HG02623 (cell line): Measurements from ENCODE around the gene IRX6.

Experiments
- ATAC-seq: cut with Tn5 transposase; IDR thresholded peaks from one replicate; pipeline ENCODE4 v1.9.1; 2021; ENCODE audit warnings: moderate library complexity; ENCODE audit not compliant: unreplicated experiment

IRX6 gene

DNA sequence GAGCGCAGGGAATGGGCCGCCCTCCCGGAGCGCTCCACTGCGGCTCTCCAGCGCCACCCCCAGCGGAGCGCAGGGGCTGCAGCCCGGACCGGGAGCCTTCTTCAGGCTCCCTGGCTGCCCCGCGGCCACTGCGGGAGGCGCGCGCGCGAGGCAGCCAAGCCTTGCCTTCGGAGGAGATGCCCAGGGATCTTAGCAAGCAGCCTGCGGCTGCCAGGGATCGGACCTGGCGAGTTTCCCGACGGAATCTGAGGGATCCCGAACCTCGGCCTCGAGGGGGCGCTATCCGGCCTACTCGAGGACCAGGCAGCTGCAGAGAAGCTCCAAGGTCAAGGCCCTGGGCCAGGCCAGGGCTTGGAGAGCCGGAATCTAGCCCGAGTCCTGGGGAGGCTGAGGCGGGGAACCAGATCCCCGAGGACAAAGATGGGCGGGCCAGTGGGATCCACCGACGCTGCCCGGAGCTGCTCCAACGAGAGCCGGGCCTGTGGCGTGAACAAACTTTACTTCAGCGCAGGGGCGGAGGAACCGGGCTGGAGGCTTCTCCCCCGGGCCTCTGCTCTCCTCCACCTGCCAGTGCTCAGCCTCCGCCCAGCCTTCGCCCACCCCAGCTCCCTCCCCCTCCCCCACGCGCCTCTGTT, at the start of gene IRX6:
IRX6 (plus strand) TSS at position 567 of the 635 bp plus-strand sequence. CDS start 889 bp downstream, outside the sequence.
- no peak for ATAC-seq

DNA sequence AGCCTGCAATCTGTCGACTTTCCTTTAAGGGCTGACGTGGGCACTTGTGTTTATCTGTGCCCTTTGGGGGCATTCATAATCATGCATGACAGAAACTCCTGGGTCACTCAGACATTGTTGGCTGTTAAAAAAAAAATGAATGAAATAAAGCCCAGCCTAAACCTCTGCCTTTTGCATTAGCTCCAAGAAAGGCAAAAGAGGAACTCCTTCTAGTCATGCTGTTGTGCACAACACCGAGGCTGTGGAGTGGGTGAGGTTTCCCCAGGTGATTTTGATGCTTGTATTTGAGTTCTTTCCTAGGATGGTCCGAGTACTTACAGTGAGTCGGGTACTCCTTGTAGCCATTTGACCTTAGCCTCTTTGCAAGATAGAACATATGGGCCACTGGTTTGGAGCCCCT, 49.6 kb upstream of the IRX6 start:
- ATAC-seq: no peak

DNA sequence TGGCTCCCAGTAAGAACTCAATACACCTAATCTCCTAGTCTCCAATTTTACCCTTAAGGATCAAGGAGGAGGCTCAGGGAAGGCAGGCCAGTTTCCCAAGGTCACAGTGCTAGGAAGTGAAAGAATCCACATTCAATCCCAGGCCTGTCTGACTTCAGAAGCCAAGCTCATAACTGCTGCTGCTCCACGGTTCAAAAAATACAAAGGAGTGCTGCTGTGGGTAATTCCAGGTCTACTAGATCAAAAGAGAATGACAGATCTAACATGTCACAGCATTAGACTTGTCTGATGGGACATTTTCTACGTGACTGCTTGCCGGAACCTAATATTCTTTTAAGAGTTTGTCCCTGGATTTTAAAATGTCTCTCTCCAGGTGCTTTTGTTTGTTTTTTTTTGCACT, 48.8 kb upstream of the IRX6 start:
- no peak for ATAC-seq

DNA sequence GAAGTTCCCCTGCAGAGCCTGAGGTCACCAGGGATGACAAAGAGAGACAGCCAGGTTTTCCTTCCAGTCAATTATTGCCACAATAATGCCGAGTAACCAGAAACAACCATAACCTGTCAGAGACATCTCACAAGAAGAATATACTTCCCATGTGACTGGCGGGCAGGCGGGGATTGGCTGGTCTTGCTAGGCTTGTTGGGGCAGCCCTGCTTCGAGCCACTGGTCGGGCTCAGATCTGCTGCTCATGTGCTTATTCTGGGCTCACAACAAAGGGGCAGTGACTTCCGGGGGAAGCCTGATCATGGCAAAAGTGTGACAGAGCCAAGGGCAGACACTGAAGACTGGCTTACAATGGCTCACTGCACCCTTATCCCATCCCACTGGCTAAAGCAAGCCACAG, 48.1 kb upstream of the IRX6 start:
- no peak for ATAC-seq

DNA sequence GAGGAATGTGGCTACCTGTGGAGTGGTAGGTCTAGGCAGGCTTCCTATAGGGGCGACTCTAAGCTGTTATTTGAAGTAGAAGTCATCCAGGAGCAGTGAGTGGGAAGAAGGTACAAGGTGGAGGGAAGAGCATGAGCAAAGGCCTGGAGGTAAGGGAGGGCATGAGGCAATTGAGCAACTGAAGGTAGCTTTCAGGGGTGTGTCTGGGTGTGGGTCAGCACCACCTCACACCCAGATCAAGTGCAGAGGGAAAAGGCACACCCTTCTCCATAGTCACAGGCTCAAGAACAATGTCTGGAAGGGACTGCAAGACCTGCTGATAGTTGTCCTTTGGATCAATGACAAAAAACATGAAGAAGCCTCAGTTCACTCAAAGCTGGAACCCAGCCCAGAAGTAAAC, 46.5 kb upstream of the IRX6 start:
- no peak for ATAC-seq

DNA sequence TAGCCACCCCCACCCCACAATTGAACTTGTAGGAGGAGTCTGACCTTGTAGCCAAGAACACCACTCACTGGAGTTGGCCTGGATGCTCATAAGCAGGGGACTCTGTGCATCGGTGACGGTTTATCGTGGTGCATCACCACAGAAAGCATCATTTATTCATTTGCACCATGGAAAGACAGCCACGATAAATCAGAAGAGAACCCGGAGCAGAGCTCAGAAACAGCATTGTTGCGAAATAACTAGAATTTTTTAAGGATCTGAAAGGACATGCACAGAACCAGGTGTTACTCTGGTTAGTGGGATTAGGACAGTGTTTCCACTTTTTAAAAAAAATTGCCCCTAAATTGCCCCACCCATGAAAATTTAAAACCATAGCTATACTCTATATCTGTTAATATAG, 44.4 kb upstream of the IRX6 start:
- no peak for ATAC-seq

DNA sequence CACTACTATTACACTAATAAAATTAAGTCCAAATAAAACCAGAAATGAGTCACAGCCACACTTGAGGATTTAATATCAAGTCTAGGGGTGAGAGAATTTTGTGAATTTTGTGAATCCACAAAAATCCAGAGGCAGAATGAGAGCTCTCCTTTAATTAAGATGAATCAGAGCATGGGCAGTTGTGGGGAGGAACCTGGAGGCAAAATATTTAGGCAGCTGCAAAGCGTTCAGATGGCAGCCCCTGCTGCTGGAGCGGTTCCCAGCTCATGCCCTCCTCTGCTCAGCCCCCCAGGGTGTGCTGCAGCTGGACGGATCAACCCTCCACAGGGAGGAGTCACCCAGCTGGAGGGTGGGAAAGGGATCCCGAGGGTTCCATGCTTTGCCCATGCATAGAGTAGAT, 43.4 kb upstream of the IRX6 start:
- no peak for ATAC-seq

DNA sequence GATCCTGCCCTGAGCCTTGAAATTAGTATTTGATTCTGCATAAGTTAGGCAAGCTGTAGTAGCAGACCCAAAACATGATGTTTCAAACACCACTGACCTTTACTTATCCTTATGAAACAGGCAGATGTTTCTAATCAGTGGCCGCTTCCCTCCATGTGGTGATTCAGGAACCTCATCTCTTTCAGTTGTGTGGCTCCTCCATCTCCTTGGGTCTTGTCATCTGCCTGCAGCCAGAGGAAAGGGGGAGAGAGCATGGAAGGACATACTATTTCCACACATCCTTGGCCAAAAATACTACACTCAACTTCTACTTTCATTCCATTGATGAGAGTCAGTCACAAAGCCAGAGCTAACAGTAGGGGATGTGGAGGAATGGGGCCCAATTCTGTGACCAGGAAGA, 41.6 kb upstream of the IRX6 start:
- no peak for ATAC-seq

DNA sequence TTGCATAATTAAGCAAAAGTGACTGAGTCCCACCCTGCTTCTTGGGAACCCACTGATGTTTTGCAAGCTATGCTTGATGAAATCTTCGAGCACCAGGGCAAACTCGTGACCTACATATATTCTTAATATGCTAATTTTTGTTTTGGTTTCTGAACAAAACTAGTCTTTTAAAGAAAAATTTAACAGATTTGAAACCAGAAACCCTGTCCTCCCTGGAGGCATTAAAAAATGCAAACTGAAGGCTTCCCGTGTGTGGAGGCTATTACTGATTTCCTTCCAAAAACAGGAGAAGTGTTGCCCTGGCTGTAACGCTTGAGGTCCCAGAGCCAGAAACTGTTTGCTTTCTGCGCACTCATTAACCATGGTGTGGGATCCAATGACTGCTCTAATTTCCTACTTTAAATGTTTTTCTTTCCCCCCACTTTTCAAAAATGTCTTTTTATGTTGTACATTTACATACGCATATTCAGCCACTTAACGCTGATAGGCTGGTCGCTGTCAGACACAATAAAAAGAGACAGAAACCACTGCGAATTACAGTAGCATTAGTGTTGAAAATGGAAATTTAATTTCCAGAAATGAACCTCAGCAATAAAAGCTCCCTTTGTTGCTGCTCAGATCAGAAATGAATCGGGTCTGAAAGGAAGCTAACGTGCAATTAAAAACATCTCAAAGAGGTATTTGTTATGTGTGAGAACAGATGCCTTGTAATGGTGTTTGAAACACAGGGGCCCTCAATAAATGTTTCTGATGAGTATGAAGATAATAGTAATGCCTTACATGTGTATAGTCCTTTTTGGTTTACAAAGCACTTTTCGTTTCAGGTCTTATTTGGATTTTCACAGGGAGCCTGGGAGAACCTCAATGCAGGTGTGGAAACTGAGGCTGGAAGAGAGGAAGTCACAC, 39.9 kb upstream of the IRX6 start:
- no peak for ATAC-seq

DNA sequence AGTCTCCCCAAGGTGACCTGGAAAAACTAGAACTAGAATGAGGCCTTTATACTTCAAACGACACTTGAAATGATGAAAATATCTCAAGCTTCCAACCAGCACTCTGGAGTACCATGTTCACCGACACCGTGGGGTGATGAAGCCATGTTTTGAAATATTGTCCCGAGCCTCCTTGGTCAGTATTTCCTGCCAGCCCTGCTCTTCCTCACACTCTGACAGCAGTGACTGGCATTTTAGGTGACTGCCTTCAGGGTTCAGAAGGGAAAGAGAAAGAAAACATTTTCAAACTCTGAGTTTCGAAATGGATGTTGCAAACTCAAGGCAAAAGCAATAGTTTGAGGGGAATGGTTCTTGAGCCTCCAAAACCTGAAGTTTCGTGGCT, 39.3 kb upstream of the IRX6 start:
- ATAC-seq: no peak

DNA sequence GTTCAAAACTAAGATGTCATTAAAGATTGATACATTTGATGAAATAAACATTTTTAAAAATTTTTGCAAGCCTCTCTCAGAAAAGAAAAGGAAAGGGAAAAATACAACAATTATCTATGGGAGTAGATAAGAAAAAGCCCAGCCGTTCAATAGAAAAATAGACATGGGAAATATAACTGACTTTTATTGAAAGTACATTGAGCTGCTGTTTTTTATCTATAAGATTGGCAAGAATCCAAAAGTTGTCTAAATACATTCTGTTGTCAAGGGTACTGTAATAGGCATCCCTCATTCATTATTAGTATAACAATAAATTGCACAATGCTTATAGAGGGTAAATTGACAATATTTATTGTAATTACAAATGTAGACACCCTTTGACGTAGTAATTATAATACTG, 38.4 kb upstream of the IRX6 start:
- no peak for ATAC-seq

DNA sequence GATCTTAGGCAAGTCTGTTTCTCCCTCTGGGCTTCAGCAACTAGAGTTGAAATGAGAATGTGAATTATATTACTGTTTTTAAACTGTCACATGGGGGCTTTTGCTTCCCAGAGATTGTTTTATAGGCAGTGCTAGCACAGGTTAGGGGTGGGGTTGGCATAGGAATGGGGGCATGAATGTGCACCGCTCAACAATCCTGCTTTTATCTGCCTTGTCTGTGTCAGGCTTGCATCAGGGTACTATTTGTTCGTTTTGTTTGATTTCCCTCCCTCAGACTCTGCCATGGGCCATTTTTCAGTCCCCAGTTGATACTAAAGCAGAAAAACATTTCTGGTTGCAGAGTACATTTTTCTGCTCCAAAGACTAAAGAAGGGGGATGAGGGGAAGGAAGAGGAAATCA, 34.6 kb upstream of the IRX6 start:
- ATAC-seq: no peak

DNA sequence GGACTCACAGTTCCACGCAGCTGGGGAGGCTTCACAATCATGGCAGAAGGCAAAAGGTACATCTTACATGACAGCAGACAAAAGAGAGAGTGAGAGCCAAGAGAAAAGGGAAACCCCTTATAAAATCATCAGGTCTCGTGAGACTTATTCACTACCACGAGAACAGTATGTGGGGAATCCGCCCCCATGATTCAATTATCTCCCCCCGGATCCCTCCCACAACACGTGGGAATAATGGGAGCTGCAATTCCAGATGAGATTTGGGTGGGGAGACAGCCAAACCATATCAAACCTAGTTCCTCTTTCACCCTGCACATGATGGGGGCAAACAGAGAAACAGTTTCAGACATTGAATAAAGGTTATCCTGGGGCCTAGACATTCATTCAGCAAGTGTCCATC, 32.2 kb upstream of the IRX6 start:
- ATAC-seq: no peak

DNA sequence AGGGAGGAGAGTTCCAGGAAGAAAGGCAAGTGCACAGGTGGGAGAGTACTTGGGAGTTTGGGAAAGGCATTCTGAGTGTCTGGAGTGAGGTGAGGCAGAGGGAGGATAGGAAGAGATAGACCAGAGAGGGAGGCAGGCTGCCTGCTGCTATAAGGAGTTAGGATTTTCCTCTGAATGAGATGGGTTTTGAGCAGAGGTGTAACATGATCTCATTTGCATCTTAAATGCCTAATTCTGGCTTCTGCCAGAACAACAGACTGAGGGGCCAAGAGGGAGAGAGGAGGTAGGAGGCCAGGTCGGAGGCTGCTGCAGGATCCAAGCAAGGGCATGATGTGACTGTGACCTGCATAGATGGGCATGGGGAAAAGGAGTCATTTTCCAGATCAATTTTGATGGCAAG, 31.5 kb upstream of the IRX6 start:
- no peak for ATAC-seq

DNA sequence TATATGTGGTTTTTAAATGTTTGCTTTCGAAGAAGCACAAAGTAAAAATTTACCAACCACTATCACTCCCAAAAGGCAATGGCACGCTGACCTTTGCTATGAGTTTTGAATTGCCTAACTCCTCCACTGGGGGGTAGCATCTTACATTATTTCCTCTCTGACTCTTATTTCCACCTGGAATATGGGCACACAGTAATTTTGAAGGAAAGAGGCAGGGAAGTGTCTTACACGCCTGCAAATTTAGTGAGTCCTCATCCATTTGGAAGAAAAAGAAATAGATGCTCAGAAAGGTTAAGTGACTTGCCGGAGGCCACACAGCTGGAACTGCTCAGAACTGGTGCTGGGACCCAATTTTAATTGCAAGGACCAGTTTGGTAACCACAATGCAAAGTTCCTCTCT, 29.9 kb upstream of the IRX6 start:
- ATAC-seq: no peak

DNA sequence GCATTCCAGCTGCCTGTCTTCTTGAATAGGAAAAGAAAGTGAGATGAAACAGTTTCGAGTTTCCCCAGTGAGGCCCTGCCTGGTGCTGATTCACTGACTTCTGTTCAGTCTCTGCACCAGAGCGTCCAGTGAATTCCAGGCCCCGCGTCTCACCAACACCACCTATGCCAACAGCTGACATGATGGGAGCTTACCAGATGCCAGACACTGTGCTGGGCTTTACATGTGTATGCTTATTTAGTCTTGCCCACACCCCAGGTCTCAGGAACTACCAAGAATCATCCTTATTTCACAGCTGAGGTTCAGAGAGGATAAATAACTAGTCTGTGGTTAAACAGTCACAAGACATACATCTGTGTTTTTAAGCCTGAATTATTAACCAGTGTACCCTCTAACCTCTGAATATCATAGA, 29.1 kb upstream of the IRX6 start:
- no peak for ATAC-seq

DNA sequence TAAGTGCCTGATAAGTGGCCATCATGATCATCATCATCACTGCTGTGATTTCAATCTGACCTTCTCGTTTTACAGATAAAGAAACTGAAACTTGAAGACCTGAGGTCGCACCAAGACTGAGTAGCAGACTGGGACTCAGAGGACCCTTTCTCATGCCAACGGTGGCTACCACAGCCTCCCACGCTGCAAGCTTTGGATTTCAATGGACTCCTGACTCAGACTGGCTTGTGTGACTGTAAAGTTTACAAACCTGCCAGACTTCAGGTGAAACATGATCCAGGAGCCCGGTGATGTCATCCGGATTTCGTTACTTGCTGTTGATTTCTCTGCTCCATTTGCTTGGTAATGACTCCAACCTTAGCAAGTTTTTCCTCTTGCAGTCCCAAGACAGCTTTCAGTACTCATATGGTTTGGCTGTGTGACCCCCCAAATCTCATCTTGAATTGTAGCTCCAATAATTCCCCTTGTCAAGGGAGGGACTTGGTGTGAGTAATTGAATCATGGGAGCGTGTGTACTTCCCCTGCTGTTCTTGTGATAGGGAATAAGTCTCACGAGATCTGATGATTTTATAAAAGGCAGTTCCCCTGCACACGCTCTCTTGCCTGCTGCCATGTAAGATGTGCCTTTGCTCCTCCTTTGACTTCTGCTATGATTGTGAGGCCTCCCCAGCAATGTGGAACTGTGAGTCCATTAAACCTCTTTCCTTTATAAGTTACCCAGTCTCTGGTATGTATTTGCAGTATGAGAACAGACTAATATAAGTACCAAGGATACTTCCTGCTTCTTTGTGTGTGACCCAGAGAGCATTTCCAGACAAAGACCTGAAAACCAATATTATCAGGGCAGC, 26.7 kb upstream of the IRX6 start:
- no peak for ATAC-seq

DNA sequence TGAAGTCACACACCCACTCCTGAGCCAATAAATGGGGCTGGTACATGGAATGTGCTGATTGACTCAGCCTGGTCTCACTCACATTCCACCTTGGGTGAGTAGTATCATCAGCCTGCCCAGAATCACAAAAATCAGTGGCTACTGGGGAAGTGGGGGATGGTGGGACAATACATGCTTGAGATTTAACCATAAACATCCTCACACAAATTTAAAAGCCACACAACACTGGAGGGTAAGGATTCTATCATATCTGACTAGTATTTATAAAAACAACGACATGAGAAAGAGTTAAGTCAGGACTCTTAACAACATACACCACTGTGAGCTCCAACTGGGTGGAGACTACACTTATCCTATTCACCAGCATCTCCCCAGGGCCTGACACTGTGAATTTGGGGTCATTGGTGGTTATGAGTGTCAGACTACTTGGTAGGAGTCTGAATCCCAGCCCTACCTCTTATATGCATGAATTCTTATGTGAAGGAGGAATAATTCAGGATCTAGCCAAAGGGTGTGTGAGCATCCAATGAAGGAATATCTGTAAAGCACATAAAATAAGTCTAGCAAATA, 26.0 kb upstream of the IRX6 start:
- ATAC-seq: no peak

DNA sequence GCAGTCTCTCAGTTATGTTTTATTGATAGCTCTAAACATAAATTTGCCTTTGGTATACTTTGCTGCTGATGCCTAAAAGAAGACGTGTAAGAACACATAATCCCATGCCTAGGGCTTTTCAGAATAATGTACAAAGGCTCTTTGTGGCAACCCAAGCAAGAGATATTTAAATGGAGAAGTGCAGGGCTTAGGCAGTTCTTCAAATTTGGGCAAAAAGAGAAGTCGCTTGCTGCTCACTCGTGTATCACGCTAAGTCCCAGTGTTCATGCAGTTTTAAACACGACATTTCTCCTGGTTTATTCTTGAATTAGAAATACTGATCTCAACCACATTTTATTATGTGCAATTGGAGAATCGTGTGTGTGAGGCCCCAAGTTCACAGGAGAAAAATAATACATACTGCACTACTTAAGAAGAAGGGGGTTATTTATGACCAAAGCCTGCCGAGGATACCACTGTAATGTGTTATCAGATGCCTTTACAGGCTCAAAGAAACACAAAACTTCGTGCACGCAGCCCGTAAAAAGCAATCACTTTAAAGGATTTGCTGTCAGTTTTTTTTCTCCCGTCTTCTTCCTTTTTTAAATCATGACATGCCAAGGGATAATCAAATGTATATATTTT, 22.5 kb upstream of the IRX6 start:
- no peak for ATAC-seq

DNA sequence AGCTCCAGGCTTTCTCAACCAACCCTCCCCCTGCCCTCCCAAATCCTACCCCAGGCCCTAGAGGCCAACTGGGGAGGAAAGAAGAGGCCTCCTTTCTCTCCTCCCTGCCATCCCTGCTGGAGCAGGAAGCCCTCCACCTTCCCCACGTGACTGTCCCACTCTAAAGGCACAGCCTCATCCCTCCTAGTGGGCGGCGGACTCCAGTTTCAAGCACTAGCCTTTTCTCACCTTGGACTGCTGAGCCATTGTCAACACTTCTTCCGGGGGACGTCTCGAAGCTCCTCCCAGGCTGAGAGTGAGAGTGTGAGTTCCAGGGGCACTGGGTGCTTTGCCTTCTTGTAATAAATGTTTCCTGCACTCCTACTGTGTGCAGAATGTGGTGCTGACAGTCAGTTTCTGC, 21.4 kb upstream of the IRX6 start:
- no peak for ATAC-seq

DNA sequence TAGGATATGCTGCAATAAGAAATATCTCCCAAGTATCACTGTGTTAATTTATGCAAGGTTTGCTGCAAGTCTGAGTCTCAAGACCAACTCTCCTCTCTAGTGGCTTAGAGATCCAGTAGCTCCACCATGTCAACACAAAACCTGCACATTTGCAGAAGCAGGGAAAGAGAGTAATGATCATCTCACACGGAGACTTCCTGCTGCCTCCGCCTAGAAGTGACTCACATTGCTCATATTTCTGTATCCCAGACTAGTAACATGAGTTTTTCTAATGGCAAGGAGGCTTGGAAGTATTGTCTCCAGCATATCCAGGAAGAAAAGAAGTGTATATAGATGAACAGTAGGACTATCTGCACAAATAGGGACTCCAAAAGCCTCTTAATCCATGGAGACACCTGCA, 15.0 kb upstream of the IRX6 start:
- ATAC-seq: no peak
